GM10248 (cell line): ENCODE data around the gene CLDN20.
"Not testable (repeated sequence)": the region's sequence is repeated elsewhere in the genome, so short reads cannot be mapped to it uniquely, and the experiment has no call there.

ENCODE experiments used
- CTCF ChIA-PET: fragments of 300-600 bp; sonication (Branson Sonifier 250); formaldehyde crosslinking; extraction: SDS; loops from one replicate; lab custom pipeline; 2021; ENCODE audit warnings: antibody characterized with exemption; lab: Yijun Ruan, JAX
- POLR2A ChIA-PET: fragments of 350-650 bp; sonication (Branson Sonifier 250); formaldehyde crosslinking; extraction: SDS; loops from one replicate; lab custom pipeline; 2020; ENCODE audit warnings: antibody characterized with exemption; lab: Yijun Ruan, JAX
- DNase-seq: peaks from one replicate; pipeline ENCODE4 v3.0.0; 2012; ENCODE audit errors: extremely low spot score
- TF ChIP-seq, protein P1 (sequence below): IDR thresholded peaks from 2 replicates; pipeline ENCODE4 v1.5.1; 2012; ENCODE audit warnings: mild to moderate bottlenecking, low read depth; ENCODE audit errors: extremely low read depth, missing control alignments, control extremely low read depth

CLDN20 gene

DNA sequence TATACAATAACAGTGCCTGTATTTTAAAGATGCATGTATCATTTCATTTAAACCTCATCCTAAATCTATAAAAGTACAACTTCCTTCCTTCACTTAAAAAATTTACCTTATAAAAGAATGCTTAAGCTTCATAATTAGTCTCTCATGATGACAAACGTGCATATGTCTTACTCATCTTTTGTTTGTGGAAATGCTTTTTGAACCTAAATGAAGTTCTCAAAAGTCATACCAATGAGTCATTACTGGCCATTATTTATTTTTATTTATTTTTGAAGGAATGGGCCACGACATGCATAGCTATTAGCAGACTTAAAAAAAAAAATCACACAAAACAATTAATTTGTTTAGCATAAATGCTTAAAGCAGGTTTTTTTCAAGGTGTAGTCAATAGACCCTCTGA, 46.8 kb downstream of the CLDN20 start:
- CTCF ChIA-PET, result interaction anchor here (0.7 to 2.9 kb wide), 5 partner anchors 8 to 139 kb away, joined by 3 to 11 read pairs (median 4); no protein-coding TSS in a partner anchor
- POLR2A ChIA-PET, result no interaction called here

GRCh38 chr6:155311086-155311485, 47.3 kb downstream of the CLDN20 start:
- TF ChIP-seq, protein P1, sequence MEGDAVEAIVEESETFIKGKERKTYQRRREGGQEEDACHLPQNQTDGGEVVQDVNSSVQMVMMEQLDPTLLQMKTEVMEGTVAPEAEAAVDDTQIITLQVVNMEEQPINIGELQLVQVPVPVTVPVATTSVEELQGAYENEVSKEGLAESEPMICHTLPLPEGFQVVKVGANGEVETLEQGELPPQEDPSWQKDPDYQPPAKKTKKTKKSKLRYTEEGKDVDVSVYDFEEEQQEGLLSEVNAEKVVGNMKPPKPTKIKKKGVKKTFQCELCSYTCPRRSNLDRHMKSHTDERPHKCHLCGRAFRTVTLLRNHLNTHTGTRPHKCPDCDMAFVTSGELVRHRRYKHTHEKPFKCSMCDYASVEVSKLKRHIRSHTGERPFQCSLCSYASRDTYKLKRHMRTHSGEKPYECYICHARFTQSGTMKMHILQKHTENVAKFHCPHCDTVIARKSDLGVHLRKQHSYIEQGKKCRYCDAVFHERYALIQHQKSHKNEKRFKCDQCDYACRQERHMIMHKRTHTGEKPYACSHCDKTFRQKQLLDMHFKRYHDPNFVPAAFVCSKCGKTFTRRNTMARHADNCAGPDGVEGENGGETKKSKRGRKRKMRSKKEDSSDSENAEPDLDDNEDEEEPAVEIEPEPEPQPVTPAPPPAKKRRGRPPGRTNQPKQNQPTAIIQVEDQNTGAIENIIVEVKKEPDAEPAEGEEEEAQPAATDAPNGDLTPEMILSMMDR, result no peak
- no peak for DNase-seq
- ChIA-PET POLR2A (no interaction called here), CTCF (interaction anchor here (1.3 to 2.9 kb wide), 4 partner anchors 8 to 128 kb away, joined by 3 to 11 read pairs (median 8); no protein-coding TSS in a partner anchor)

More for the DNA sequence above, 46.8 kb downstream of the CLDN20 start:
- DNase-seq, result no peak
- TF ChIP-seq, protein P1, result no peak

DNA sequence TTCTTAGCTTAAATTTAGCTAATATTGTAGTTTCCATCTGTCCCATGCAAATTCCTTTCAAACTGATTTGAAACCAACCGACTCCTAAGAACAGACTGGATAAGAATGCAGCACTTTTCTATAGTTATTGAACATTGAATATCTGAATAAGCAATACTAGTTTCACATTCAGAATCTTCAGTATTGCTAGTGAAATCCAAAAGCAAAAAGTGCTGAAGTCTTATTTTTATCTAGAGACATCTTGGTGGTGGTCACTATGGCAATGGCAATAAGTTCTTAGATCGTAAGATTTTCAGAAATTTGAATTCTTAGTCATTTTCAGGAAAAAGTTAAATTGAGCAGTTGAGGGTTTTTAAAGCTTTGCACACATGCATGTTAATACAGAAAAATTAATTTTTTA, 47.8 kb downstream of the CLDN20 start:
- ChIA-PET POLR2A (no interaction called here), CTCF (interaction anchor here (1.3 to 2.9 kb wide), 4 partner anchors 9 to 128 kb away, joined by 3 to 11 read pairs (median 8); no protein-coding TSS in a partner anchor)
- TF ChIP-seq, protein P1, result no peak
- DNase-seq, result no peak

DNA sequence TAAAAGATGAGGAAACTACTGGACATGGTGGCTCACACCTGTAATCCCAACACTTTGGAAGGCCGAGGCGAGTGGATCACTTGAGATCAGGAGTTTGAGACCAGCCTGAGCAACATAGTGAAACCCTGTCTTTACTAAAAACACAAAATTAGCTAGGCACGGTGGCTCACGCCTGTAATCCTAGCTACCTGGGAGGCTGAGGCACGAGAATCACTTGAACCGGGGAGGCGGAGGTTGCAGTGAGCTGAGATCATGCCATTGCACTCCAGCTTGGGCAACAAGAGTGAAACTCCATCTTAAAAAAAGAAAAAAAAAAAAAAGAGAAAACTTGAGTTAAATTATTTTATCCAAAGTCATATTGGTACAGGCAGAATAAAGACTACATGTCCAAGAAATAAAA, 49.1 kb downstream of the CLDN20 start:
- ChIA-PET POLR2A (interaction anchor here (0.5 kb wide), 1 partner anchor 24 kb away, joined by 3 read pairs; no protein-coding TSS in a partner anchor), CTCF (interaction anchor here (1.6 to 2.9 kb wide), 3 partner anchors 10 to 14 kb away, joined by 6 to 11 read pairs (median 9); no protein-coding TSS in a partner anchor)
- DNase-seq, result not testable (repeated sequence)

DNA sequence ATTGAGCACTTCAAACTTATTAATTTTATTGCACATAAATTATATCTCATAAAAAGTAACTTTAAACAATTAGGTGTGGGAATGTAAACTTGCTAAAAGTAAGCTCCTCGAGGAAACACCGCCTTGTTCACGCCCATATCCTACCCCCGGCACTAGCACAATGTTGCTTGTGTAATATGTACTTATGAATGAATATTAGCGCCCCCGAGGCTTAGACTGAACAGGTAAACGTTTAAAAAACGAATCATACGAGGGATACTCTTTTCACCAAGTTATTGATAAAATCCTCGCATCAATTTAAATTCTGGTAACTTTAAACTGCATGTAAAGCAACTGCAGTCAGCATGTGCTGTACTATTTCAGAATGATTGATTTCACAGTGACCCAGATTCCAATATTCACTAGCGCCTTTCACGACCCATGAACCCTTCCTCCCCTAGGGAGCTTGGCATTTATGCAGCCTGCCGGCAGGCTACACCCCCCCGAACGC, 49.8 kb downstream of the CLDN20 start:
- TF ChIP-seq, protein P1, result no peak
- CTCF ChIA-PET, result interaction anchor here (1.0 to 2.9 kb wide), 2 partner anchors 11 to 638 kb away, joined by 4 to 9 read pairs; no protein-coding TSS in a partner anchor
- no peak for DNase-seq
- POLR2A ChIA-PET, result no interaction called here

GRCh38 chr6:155314092-155314772, 50.4 kb downstream of the CLDN20 start, which contains the start of gene TFB1M:
TSS of gene TFB1M (minus strand) at chr6:155314484. CDS start at chr6:155314428, 56 bp downstream.
- ChIA-PET CTCF (interaction anchor here (1.0 to 3.0 kb wide), 3 partner anchors 13 to 639 kb away, joined by 4 to 20 read pairs (median 15); no protein-coding TSS in a partner anchor), POLR2A (interaction anchor here (0.7 kb wide), 1 partner anchor 959 kb away, joined by 3 read pairs; no protein-coding TSS in a partner anchor)
- TF ChIP-seq, protein P1, result no peak
- DNase-seq, result peak; percentile 95
